ENCODE results near the gene CCNC. TPM values are rescaled to one million over a fixed set of nuclear protein-coding genes. Genes with fewer than 3 reads are reported as not detected.

CCNC gene, protein sequence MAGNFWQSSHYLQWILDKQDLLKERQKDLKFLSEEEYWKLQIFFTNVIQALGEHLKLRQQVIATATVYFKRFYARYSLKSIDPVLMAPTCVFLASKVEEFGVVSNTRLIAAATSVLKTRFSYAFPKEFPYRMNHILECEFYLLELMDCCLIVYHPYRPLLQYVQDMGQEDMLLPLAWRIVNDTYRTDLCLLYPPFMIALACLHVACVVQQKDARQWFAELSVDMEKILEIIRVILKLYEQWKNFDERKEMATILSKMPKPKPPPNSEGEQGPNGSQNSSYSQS
- 10 to 100 TPM; 37.3 to 56.3 (median 50.1) TPM for polyA plus RNA-seq (ENCODE audit: insufficient read length in 10 of 10)
- long read RNA-seq, donor 1, transcript CCNC-210 (12 exons, 2,473 nt), result major isoform, 9 of 12 reads
- long read RNA-seq, donor 1, partial matches to known transcripts, result 0 of 12 reads
- long read RNA-seq, donor 1, other reads (novel, unspliced or antisense), result 0 of 12 reads
- long read RNA-seq, donor 2, transcript CCNC-210 (12 exons, 2,473 nt), result major isoform, 6 of 11 reads
- long read RNA-seq, donor 2, partial matches to known transcripts, result 0 of 11 reads
- long read RNA-seq, donor 2, other reads (novel, unspliced or antisense), result 0 of 11 reads
- long read RNA-seq, donor 3, result 0 reads
- long read RNA-seq, donor 4, transcript CCNC-210 (12 exons, 2,473 nt), result major isoform, 6 of 7 reads
- long read RNA-seq, donor 4, partial matches to known transcripts, result 0 of 7 reads
- long read RNA-seq, donor 4, other reads (novel, unspliced or antisense), result 0 of 7 reads
- long read RNA-seq, donor 5, transcript CCNC-210 (12 exons, 2,473 nt), result major isoform, 10 of 13 reads
- long read RNA-seq, donor 5, partial matches to known transcripts, result 0 of 13 reads
- long read RNA-seq, donor 5, other reads (novel, unspliced or antisense), result 0 of 13 reads
- long read RNA-seq, donor 6, transcript CCNC-210 (12 exons, 2,473 nt), result major isoform, 7 of 11 reads
- long read RNA-seq, donor 6, partial matches to known transcripts, result 0 of 11 reads
- long read RNA-seq, donor 6, other reads (novel, unspliced or antisense), result 0 of 11 reads
- long read RNA-seq, donor 7, transcript CCNC-210 (12 exons, 2,473 nt), result major isoform, 9 of 12 reads
- long read RNA-seq, donor 7, partial matches to known transcripts, result 0 of 12 reads
- long read RNA-seq, donor 7, other reads (novel, unspliced or antisense), result 0 of 12 reads
- long read RNA-seq, donor 8, transcript CCNC-210 (12 exons, 2,473 nt), result major isoform, 15 of 18 reads
- long read RNA-seq, donor 8, partial matches to known transcripts, result 0 of 18 reads
- long read RNA-seq, donor 8, other reads (novel, unspliced or antisense), result 0 of 18 reads
- long read RNA-seq, donor 9, partial matches to known transcripts, result 0 of 3 reads
- long read RNA-seq, donor 9, other reads (novel, unspliced or antisense), result 0 of 3 reads

- peak; percentile 95 to 98 (median 96) for DNase-seq
Observed at GRCh38 chr6:99568103-99568933, at the start of gene CCNC. CCNC (minus strand) TSS chr6:99568660; CDS start chr6:99568527, 133 bp downstream.

DNA sequence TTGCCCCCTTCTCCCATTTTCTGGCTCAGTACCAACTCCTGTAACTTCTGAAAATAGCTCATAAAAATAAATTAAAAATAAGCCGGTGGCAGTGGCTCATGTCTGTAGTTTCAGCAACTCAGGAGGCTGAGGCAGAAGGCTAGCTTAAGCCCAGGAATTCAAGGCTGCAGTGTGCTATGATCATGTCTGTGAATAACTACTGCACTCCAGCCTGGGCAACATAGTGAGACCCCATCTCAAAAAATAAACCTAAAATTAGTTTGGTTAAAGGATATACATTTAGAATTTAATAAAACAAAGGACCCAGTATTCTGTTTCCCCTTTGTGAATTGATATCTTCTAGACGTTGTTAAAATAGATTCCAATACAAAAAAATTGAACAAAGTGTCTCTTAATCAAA lies 48.7 kb upstream of the CCNC start:
- no peak for DNase-seq

- DNase-seq, result peak in 1 of 3 donors; percentile 58
Observed at GRCh38 chr6:99614430-99615186, 46.1 kb upstream of the CCNC start.

- peak in 1 of 3 donors; percentile 70 for DNase-seq
Observed at GRCh38 chr6:99613705-99614429, 45.4 kb upstream of the CCNC start.

DNA sequence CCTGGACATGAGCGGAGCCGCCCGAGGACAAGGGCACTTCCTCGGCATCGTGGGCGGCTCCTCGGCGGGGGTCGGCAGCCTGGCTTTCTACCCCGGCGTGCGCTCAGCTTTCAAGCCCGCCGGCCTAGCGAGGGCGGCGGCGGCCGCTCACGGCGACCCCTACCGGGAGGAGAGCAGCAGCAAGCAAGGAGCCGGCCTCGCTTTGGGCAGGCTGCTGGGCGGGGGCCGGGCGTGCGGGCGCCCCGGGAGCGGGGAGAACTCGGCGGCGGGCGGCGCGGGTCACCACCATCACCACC lies 44.9 kb upstream of the CCNC start:
- DNase-seq, result peak in 2 of 3 donors; percentile 62 to 85

DNA sequence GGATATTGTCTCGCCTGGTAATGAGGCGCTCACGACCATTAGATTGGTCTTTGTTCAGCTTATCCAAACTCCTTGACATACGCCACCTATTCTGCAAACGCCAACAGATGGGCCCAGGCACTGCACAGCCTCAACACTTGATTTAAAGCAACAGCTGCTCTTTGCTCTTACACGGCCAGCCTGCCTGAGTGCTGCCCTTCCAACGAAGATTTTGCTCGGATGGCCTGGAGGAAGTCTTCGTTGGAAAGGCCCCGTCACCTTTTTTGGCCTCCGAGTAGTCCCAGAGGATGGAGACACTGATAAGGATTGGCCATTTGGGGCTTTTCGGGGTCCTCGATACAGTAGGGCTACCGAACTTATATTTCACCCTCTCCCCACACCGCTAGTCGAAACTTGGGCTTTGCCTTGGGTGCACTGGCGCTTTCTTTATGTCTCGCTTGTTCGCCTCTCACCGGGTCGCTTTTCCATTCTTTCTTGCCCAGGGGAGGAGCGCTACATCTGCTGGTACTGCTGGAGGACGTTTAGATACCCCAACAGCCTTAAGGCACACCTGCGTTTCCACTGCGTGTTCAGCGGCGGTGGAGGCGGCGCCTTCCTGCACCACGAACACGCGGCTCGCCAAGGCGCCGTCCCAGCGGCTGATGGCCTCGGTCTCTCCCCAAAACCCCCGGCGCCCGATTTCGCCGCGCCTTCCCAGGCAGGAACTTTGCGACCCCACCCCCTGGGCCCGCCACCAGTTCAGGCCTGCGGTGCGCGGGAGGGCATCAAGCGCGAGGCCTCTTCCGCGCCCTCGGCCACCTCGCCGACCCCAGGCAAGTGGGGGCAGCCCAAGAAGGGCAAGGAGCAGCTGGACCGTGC lies 44.3 kb upstream of the CCNC start:
- DNase-seq, result peak in 1 of 3 donors; percentile 28

- DNase-seq, result no peak
Observed at GRCh38 chr6:99611148-99611547, 42.7 kb upstream of the CCNC start.

- no peak for DNase-seq
Observed at GRCh38 chr6:99609905-99610489, 41.5 kb upstream of the CCNC start.

GRCh38 chr6:99608886-99609482 lies 40.5 kb upstream of the CCNC start:
- DNase-seq, result peak in 1 of 3 donors; percentile 17

DNA sequence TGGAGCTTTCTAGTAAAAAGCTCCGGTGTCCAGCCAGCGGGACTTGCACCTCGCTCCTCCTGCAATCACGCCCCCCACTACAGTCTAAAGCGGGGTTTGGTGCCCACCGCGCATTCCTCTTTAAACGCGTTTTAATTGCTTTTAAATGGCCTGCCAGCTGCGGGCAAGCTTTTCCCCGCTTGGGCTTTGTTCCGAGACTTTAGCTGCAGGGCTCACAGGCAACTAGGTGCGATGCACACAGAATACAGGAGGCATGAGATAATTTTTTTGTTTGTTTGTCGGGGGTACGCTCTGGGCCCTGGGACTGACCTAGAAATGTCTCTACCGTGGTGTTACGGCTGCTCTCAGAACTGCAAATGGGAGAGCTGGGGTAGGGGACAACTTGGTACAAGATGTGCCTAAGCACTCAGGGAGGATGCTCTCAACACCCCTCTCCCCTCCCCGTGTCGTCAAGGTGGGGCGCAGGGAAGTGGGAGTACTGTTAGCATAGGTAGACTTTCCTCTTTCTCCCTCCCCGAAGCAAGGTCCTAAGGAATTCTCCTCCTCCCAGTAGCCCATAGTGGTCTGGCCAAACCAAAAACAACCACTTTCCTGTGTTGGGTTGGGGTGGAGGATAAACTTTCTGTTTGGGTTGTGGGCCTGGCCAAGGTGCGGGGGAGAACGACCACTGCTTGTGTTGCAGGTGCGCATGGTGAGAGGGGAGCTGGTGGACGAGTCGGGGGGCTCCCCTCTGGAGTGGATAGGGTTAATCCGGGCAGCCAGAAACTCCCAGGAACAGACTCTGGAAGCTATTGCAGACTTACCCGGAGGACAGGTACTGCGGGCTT lies 39.8 kb upstream of the CCNC start:
- DNase-seq, result no peak

GRCh38 chr6:99607416-99608036 lies 39.1 kb upstream of the CCNC start:
- DNase-seq, result no peak

DNA sequence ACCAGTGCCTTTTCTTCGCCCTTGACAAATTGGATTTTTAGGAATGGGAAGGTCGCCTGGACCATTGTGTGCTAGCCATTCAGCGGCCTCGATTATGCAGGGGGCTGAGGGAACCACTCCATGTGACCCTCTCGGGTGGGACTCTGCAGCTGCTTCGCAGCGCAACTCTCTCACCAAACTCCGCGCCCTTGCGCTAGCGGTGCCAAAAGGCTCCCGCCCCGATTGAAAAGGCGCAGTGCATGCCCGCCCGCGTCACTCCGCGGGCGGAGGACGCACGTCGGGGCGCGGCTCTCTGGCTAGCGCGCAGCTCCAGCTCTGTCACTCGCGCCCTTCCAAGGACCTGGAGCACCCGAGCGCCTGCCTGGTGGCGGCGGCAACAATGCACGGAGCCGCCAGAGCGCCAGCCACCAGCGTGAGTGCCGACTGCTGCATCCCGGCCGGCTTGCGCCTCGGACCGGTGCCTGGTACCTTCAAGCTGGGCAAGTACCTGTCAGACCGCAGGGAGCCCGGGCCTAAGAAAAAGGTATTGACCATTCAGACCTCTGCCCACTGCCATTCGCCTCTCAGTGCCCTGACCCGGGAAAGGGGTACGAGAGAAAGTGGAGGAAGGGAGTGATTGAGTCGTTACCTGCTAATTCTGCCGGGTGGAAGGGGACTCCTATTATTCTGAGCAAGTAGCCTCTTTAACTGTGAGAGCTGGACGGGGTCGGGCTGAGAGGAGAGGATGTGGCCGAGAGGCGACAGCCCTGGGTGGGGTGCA lies 38.4 kb upstream of the CCNC start, which contains the start of gene PRDM13:
PRDM13 (plus strand) TSS at position 178 of the 760 bp plus-strand sequence; CDS start at position 380, 202 bp downstream.
- peak in 1 of 3 donors; percentile 22 for DNase-seq

GRCh38 chr6:99605911-99606655 lies 37.6 kb upstream of the CCNC start:
- no peak for DNase-seq

DNA sequence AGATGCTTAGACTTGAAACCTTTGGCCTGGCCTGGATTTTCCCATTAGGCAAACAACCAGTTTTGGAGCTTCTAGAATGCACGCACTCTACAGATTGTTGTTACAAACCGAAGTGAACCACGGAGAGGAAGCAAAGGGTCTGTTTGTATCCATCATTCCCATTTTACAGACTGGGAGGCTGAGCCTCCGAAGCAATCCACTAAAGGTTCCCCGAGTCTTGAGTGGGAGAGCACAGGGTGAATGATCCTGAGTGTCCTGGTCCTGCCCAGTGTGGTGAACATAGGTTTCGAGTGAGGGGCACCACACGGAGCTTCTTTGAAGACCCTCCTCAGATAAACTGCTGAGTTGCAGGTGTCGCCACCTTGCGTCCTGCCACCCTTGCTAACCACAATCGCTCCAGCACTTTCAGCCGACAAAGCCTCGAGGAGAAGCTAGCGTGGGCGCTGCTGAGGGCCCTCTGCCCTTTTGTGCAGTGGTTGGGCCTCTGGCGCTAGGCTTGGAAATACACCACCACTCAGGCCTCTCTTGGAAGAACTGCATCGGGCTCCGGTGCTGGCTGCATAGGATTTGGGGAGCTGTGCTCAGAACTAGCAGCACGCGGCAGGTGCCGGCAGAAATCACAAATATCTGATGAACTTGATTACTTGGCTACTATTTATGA lies 36.7 kb upstream of the CCNC start:
- no peak for DNase-seq
